HG03064 (cell line): ENCODE data around the gene HS6ST1.

Source experiments
- ATAC-seq: cut with Tn5 transposase; IDR thresholded peaks from one replicate; pipeline ENCODE4 v1.9.1; 2021; ENCODE audit warnings: low read depth; ENCODE audit not compliant: unreplicated experiment

The HS6ST1 gene, protein sequence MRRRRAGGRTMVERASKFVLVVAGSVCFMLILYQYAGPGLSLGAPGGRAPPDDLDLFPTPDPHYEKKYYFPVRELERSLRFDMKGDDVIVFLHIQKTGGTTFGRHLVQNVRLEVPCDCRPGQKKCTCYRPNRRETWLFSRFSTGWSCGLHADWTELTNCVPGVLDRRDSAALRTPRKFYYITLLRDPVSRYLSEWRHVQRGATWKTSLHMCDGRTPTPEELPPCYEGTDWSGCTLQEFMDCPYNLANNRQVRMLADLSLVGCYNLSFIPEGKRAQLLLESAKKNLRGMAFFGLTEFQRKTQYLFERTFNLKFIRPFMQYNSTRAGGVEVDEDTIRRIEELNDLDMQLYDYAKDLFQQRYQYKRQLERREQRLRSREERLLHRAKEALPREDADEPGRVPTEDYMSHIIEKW

DNA sequence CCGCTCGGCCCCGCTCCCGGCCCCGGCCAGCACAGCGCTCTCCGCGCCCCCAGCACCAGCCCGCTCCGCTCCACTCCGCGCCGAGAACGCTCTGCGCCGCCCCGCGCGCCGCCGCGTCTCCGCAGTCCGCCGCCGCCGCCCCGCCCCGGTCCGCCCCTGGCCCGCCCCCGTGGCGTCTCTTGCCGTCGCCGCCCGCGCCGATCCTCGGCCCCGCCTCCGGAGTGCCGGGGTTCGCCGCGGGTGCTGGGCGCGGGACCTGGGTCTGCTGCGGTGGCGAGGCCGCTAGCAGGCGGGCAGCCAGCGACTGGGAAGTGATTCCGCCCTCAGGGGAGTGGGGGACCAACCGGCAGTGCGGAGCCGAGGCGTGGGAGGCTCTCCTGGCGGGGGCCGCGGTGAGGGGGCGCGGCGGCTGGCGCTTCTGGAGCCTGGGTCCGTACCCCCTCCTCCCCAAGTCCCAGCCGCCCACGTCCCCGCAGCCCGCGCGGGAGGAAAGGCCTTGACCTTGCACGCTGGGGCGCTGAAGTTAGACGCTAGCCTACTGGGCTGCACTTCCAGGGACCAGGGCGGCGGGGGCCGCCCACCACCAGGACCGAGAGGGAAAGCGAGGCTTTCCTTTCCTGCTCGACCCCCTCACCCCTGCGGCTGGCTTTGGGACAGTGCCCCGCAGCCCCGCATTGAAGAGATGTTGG lies at the start of gene HS6ST1:
Gene HS6ST1, minus strand, starts transcription at position 93 of the 689 bp plus-strand sequence. CDS start 305 bp downstream, outside the sequence.
- ATAC-seq: peak; percentile 62

DNA sequence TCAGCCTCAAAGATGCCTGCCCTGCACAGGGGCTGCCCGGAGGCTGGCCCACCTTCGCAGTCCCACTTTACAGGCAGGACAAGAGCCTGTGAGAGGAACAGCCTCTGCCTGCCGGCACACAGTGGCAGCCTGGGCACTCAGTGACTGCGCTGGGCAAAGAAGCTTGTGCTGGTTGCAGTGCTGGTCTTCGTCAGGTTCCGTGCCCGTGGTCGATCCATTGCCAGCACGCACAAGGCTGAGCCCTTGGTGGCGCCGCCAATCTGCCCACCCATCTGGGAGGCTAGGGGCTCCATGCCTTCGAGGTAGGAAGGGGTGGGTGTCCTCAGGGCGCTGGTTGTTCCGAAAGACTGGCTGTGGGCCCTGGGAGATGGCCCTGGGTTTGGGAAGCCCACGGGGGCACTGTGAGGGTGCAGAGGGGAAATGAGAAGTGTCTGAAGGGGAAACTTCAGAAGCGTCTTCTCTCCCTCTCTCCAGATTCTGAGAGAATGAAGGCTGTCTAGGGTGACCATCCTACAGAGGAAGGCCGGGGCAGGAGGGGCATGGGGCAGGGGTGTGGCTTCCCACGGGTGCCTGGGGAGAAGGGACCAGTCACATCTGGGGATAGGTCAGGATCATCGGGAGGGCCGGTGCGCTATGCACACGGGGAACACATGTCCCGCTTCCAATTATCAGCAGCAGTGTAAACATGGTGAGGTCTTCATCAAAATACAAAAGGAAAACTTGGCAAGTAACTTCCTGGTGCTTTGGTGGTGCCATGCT lies 49.1 kb upstream of the HS6ST1 start:
- no peak for ATAC-seq

DNA sequence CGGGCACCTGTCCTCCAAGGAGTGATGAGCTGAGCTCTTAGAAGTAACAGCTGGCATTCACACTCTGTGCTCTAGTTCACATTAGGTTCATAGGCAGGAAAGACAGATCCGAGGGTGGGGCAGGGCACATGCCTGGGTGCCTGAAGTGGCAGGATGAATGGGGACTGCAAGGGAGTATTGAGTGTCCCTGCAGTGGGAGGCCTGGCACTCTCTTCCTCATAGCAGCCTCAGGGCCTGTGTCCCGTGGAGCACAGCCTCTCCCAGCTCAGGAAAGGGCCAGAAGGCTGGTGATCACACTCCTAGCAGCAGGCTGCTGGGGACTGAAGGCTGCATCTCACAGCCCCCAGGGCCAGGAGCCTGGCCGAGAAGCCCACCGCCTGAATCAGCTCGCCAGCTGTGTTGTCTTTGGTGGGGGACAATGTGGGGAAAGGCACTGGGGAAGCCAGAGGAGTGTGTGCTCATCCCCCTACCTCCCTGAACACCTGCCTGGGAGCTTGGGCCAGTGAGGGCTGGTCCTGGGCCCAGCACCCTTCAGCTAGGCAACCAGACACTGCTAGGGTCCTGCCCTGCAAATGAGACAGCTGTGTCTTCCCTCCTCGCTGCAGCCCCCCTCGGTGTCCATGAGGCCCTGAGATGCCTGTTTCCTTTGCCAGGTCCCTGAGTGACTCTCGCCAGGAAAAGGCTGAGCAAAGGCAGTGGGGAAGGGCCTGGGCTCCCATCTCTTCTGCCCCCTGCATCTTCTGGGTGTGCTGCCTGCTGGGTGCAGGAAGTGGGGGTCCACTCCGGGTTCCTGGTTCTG lies 48.2 kb upstream of the HS6ST1 start:
- no peak for ATAC-seq

DNA sequence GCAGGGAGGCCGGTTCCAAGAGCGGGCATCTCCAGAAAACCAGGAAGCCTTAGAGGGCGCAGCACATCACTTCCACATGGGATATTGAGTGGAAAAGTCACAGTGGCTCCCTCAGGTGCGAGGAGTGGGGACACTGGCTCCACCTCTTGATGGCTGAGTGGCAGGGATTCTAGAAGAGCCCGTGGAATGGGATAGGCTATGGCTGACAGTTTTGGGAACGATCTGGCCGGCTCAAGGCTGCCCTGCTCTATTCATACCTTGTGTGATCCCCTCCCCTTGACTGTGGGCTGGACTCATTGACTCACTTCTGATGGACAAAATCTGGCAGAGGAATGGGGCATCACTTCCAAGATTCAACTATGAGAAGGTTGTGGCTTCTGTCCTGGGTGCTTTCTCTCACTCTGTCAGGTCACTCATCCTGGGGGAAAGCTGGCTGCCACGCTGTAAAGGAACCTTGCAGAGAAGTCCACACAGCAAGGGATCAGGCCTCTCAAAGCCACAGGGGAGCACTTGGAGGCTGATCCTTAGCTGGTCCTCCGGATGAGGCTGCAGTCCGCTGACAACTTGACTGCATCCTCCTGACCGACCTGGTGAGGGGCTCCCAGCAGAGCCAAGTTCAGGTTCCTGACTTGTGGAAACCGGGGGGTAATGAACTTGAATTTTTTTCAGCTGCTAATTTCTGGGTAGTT lies 46.7 kb upstream of the HS6ST1 start:
- ATAC-seq: no peak

DNA sequence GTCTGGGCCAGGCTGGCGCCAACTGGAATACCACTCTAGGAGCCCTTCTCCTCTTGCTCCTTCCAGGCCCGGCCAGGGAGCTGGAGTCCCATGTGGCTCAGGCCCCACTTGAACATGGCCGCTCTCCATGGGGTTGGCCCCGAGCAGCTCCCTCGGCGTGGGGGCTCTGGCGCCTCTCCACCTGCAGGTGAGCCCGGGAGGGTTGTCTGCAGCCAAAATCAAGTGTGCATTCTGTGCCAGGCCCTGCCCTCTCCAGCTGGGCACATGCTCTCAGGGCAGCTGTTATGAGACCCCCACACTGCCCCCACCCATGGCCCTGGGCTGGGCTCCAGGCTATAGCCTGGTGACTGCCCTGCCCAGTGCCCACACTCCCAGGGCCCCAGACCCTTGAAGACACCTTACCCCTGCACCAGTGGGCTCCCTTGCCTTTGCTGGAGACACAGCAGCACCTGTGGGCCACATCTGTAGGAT lies 45.8 kb upstream of the HS6ST1 start:
- ATAC-seq: no peak

DNA sequence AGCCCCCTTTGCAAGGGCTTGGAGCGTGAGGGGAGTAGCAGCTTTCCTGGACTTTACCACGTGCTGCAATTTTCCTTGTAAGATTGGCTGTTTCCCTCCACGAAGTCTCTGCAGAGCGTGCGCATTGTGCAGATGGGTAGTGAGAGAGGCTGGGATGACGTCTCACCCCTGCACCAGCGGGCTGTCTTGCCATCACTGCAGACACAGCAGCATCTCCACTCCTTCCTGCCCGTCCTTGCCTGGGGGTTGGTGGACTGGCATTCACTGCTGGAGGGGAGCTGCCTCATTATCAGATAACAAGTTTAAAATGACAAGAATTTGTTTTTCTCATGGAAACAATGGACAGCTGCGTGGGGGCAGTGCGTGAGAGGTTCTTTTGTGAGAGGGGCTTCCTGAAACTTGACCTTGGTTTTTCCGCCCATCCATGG lies 45.3 kb upstream of the HS6ST1 start:
- ATAC-seq: no peak

DNA sequence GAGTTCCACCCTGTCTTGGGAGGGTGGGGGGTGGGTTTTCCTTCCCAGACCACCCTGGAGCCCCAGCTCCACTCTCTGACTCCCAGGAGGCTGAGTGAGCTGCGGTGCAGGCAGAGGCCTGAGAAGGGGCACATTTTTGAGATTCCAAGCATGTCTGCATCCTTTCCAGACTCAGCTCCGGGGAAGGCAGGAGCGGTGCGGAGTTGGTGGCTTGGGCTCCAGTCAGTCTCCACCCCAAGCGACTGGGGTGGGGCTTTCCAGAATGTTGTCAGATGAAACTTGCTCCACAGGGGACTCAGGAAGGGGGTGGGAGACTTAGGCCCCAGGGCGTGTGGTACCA lies 44.2 kb upstream of the HS6ST1 start:
- no peak for ATAC-seq

DNA sequence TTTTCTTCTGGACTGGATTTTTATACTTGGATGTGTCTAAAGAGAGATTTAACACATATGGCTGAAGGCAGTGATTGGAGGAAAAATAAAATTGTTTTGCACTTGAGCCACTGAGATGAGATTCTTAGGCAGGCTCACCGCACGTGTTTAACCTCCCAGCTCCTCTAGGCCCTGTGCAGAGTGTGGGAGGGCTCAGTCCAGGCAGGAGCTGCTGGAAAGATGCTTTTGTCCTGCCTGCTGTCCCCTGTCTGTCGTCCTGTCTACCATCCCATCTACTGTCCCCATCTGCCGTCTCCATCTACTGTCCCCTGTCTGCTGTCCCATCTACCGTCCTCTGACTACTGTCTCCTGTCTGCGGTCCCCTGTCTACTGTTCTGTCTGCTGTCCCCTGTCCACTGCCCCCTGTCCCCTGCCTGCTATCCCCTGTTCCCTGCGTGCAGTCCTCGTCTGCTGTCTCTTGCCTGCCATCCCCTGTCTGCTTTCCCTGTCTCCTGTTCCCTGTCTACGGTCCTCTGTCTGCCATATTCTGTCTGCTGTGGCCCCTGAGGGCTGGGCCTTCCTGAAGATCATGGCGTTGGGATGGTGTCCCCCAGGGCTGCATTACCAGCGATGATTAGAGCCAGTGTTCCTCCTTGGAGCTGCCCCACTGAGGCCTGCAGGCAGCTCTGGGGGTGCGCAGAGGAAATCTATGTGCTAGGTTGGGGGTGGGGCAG lies 43.7 kb upstream of the HS6ST1 start:
- no peak for ATAC-seq

DNA sequence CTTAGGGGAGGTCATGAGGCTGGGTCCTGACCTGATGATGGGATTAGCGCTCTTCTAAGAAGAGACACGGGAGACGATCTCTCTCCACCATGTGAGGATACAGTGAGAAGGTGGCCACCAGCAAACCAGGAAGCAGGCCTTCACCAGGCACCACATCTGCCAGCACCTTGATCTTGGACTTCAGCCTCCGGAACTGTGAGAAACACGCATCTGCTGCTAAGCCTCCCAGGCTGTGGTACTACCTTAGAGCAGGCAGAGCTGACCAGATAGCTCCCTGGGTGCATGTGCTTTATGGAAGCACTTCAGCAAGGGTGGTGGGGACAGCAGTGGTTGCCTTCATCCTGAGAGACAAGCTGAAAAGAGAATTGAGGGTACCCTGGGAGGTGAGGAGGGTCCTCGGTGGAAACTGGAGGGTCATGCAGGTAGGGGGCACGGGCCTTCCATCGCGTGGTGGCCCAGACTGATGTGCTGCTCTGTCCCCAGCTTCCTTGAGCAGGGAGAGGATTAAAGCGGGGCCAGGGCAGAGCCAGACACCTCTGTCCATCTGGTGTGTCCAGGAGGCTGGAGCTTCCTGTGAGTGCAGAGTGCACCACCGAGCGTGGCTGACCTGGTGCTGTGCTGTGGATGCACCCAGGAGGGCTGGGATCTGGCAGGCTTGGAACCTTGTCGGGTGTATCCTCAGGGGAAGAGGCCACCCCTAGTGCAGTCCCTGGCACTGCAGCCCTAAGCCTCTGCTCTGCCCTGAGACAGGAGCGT lies 42.9 kb upstream of the HS6ST1 start:
- ATAC-seq: no peak

DNA sequence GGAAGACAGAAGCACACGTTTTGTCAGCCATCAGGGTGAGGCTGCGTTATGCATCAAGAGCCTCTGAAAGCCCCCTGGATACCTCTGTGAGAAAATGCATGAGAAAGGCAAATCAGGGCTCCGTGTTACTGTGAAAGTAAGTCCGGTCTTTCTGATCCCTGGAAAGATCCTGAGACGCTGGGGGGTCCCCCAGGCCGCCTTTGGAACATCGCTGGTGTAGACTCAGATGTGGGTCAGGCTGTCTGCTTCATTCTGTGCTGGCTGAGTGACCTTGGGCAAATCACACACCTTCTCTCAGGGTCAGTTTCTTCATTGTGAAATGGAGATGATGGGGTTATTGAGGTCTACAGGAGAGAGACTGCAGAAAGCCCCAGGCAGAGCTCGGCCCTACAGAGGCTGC lies 42.0 kb upstream of the HS6ST1 start:
- ATAC-seq: no peak

DNA sequence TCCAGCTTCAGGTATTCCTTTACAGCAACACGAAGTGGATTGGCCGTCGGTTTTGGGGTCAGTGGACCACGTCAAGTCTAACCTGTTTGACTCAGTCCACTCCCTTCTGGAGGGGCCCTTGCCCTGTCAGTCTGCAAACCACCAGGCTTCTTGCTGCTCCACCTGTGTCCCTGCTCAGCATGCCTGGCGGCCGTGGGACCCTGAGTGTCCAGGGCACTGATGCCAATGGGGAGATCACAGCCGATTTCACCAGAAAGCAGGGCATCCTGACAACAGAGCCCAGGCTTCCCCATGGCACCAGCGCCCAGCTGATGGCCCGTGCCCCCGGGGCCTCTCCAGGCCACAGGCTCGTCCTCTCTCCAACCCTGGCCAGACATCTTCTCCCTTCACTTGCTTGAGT lies 41.2 kb upstream of the HS6ST1 start:
- no peak for ATAC-seq

DNA sequence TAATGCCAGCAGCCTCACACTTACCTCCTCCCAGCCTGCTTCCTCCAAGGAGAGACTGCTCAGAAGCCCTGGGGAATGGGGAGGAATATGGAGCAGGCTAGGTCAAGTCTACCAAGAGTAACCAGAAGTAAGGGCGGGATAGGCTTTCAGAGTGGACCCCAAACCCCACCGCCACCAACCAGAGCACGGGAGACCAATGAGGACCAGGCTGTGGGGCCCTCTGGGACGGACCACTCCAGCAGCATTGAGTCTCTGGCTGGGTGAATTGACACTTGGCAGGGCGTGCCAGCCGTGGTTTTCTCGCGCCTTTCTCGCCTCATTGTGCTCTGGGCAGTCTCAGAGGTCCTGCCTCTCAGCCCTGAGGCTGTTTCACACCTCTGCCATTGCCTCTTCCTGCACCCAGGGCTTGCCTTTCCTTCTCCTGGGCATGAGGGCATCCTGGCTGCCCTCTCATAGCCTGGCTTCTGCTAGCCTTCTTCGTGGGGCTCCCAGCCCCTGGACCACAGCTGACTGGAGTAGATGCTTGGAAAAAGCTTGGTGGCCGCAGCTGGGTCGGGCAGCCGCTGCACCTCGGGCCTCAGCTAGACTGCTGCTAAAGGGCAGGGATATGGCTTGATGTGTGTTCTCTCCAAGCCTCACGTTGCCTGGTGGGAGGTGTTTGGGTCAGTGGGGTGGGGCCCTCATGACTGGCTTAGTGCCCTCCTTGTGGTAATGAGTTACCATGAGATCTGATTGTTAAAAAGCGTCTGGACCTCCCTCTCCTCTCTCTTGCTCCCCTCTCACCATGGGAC lies 40.5 kb upstream of the HS6ST1 start:
- ATAC-seq: no peak

DNA sequence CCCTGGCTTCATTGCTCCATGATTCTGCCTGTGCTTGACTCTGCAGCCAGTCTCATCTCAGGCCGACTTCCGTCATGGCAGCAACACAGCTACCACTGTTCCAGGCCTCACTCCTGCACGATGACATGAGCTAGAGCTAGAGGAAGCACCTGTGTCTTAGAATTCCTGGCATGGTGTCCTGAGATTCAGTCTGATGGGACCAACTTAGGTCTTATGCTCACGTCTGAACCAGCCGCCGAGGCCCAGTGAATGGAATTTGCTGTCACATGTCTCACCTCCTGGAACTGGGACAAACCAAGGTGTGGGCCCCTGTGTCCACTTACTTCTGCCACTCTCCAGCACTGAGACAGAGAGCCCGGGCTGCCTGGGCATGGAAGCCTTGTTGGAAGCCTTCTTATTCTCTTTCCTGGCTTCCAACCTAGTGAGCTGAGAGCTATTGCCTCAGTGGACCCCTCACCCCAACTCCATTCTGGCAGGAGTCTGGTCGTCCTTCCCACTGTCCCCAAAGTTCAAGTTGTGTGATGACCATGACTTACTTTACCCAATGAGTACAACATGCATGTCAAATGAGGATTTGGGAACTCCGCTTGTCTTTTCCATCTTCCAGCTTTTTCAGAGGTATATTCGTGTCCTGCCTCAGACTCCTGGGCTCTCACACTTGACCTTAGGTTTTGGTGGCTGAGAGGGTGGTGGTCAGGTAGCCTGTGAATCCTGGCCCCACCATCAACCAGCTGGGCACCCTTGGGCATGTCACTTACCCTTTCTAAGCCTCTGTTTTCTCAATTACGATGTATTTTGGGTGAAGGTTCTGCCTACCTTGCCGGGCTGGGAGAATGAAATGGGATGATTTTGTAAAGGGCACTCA lies 39.1 kb upstream of the HS6ST1 start:
- no peak for ATAC-seq

DNA sequence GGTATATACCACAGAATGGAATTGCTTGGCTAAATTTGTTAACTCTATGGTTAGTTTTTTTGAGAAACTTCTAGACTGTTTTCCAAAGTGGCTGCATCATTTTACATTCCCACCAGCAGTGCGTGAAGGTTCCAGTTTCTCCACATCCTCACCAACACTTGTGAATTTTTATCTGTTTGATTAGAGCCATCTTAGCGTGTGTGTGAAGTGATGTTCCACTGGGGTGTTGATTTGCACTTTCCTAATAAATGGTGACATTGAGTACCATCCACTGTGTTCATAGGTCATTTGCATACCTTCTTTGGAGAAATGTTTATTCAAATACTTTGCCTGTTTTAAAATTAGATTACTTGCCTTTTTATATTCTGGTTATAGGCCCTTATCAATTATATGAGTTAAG lies 37.5 kb upstream of the HS6ST1 start:
- no peak for ATAC-seq

DNA sequence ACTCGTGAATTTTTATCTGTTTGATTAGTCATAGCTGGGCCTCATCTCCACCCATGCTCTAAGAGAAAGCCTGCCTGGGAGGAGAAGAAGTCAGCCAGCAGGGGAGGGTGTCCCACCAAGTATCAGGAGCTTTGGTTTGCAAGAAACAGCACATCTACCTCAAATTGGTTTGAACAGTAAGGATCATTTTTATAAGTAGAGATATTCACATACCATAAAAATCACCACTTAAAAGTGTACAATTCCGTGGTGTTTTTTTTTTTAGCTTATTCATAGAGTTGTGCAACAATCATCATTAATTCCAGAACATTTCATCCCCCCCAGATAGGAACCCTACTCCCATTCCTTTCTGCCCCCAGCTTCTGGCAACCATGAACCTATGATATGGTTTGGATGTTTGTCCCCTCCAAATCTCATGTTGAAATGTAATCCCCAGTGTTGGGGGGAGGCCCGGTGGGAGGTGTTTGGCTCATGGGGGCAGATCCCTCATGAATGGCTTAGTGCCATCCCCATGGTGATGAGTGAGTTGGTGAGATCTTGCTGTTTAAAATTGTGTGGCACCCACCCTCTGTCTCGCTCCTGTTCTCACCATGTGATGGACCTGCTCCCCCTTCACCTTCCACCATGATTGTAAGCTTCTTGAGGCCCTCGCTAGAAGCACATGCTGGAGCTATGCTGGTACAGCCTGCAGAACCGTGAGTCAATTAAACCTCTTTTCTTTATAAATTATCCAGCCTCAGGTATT lies 36.2 kb upstream of the HS6ST1 start:
- ATAC-seq: no peak

DNA sequence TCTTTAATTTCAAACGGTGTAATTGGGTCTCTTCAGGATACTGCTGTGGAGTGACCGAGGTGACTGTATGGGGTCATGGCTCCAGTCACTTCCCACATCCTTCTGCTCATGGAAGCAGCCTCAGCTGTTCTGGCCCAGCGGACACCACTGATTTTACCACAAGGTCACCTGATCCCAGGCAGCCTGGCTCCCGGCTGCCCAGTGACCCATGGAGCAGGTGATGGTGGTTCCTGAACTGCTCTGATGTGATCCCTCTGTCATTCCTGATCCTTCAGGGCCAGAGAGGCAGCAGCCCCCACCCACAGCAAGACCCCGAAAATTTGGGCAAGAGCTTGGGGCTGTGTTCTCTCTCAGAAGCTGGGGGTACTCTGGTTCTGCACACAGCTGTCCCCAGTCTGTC lies 35.5 kb upstream of the HS6ST1 start:
- no peak for ATAC-seq
